Measurements from ENCODE around the gene SCP2.
A peak's percentile ranks its signal among the peaks of the same experiment; 100 is the strongest.

The SCP2 gene

DNA sequence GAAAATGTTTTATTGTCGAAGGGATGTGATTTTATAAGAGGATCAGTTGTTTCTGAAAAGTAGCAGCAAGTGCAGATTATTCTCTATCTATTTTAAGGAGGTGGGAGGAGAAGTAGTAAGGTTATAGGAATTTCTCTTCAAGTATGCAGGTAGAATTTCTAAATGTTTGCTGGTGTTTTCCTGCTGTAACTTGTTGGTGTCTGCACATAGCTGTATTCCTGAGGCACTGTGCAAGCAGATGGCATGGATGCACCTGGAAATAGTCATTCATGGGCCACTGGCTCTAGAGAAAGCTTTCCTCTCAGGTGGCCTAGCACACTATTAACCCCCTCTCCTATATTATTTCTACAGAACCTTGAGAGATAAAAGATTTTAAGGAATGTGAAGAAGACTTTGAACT, 104.7 kb downstream of the SCP2 start:
- DNase-seq, result no peak

DNA sequence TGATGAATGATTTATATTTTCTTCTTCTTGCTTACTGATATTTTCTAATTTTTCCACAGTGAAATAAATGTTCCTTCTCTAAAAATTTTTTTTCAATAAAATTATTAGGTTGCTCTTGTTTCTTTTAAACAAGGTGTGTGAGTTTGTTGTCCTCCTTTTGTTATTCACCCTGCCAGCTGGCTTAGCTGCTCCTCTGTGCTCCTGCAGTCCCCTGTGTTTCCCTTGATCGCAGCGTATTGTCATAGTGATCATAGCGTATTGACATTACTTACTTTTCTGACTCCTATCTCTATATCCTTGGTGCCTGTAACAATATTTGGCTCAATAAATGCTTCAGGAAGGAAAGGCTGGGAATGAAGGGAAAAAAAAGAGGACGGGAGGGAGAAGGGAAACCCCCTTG, 110.1 kb downstream of the SCP2 start:
- DNase-seq, result no peak

DNA sequence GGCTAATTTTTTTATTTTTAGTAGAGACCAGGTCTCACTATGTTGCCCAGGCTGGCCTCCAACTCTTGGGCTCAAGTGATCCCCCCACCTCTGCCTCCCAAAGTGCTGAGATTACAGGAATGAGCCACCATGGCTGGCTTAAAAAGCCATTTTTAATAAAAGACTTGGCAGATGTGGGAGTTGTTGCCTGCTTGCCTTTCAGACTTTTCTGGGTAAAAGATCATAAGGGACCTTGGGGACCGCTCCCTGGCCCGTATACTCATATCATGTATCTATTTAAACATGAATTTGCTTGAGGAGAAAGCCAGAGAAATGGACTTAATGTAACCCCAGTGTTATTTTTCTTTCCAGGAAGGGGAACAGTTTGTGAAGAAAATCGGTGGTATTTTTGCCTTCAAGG, 111.5 kb downstream of the SCP2 start:
- no peak for DNase-seq

DNA sequence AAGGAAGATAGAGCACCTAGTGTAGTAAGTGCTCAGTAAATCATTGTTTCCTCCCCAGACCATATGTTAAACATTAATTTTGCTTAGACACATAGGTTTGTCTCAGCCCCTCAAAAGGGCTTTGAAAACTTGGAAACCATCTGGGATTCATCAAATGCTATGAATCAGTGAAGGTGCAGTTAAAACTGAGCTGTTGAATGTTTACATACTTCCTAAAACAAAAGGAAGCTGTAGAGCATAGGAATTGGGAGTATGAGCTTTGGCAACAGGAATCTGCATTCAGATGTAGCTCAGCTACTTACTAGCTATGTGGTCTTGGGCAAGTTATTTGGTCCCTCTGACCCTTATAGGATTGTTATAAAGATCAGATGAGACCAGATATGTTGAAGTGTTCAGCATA, 116.2 kb downstream of the SCP2 start:
- DNase-seq, result no peak

DNA sequence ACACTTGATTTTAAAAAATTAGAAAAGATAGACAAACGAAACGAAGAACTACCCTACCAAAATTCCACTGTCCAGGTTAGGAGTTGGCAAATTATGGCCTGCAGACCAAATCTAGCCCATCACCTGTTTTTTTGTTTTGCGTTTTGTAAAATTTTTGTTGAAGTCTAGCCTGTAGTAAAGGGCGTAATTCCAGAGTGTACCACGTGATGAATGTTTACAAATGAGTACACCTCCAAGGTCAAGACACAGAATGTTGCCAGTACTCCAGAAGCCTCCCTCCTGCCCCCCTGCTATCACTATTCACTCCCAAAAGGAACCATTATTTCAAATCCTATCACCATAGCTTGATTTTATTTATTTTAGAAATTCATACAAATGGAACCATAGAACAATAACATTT, 117.8 kb downstream of the SCP2 start:
- no peak for DNase-seq

DNA sequence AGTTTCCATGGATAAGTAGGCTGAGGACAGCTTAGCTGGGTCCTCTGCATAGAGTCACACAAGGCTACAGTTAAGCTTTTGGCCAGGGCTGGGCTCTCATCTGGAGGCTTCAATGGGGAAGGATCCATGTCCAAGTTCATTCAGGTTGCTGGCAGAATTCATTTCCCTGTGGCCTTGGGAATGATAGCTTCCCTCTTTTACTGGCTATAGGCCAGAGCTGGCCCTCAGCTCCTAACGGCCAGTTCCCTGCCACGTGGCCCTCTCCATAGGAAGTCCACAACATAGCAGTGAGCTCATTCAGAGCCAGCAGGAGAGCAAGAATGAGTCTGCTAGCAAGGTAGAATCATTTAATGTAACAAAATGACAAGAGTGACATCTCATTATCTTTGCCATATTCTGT, 119.9 kb downstream of the SCP2 start:
- no peak for DNase-seq

DNA sequence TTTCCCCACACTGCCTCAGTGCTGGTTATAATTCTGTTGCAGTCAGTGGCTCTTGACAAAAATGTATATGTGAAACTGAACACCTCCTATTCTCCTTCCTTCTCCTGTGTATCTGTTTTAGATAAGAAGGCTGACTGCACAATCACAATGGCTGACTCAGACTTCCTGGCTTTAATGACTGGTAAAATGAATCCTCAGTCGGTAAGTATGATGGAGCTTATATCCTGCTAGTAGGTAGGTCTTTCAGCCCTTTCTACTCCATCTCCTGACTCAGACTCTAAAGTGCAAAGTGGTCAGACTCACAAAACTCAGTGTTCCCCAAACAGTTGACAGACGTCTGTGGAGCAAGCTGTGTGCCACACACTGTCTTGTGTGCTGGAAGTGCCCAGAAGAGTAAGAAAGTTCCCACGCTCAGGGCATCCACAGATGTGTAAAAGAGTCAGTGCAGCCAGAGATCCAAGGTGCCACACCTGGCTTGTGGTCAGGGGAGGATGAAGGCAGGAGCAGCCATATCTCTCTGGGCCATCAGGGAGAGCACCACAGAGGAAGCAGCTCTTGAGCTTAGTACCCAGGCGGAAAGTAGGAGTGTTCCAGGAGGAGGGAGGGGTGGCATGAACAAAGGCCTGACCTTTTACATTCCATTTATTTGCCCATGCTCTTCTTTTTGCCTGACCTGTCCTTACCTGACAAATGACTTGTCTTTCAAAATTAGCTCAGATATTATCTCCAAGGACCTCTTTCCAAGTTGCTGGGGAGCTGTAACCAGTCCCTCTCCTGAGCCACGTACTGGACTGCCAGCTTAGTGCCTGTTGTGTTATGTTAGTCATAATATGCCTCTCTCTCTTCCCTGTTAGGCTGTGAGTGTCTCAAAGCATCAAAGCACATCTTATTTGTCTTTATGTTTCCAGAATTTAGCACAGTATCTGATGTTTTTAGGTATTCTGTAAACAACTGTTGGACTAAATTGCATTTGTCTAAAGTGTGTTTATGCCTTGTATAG, 121.0 kb downstream of the SCP2 start:
- DNase-seq, result no peak

DNA sequence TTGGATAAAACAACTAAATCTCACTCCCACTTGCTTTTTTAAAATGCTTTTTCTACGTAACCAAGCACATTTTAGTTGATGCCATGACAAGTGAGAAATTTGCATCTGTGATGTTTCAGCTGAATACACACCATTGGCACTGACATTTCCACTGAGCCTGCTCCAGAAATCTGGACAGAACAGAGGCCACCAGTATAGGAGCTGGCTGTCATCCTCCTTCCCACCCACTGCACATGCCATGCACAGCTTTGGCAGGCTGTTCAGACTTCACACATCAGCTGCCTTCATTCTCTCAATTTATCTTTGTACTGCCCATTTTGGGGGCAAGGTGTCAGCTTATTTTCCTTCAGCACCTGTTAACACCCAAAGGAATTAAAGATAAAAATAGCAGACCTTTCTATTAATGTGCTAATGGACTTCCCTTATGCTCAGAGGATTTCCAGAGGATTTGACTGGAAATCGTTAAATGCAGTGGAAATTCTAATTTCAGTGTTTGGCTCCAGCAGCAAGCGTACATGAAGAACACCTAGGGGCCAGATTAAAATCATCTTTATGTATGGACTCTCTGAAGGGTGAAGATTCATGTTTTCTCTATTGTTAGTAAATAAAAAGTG, 122.0 kb downstream of the SCP2 start:
- no peak for DNase-seq

DNA sequence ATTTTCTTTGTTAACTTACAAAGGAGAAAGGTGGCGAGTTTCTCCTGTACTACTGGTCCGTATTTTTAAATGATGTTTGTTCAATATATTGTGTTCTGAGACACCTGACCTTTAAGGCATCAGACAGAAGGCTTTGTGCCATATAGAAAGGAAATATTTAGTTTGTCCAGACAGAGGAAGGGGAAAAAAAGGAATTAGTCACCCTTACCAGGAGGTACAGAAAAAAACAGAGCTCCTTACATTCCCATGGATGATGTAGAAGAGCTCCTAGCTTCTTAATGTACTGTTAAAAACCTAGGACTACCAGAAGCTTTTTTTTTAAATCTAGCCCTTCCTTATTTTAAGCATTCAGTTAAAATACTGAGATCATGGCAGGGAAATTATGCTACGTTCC, 122.5 kb downstream of the SCP2 start:
- DNase-seq, result no peak

DNA sequence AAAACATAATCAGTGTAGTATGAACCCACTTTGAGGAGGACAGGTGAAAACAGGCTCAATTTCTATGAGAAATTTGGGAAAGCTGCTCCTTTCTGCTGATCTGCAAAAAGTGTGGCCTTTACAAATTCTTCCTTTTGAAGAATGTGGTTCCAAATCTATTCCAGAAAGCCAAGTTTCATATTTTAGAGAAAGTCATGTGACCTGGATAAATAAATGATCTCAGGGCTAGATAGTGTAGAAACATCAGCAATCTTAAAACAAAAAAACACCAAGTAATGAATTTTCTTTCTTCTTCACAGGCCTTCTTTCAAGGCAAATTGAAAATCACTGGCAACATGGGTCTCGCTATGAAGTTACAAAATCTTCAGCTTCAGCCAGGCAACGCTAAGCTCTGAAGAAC, 123.2 kb downstream of the SCP2 start:
- no peak for DNase-seq

DNA sequence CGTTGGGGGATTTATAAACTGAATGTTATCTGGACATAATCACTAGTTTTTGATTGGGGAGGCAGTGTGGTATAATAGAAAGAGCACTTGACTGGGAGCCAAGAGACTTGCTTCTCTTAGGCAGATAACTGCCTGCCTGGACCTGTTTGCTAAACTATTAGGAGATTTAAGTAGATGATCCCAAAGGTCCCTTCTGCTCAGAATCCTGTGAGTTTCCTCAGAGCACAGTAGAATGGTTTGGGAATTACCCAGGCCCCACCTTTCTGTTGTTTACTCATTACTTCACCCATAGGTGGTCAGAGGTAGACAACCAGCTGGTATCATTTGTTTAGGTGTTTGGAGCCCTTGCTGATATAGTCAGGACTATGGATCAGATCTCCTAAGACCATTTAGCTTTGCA, 124.6 kb downstream of the SCP2 start:
- no peak for DNase-seq

DNA sequence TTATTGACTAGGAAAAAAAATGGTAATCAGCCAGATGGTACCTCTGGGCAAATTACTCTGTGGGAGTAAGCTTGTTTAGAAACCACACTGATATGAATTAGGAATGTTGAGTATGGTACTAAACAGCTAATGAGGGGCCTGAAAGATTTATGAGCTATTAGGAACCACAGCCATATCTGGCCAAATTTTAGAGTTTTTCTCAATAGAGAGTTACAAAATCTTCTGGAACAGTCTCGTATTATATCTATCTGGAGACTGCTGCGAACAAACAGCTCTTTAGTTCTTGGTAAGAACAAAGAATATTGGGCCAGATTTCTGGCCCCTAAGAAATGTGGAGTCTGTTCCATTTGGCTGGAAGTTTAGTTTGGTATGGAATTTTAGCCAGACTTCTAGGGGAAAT, 130.1 kb downstream of the SCP2 start:
- DNase-seq, result no peak

DNA sequence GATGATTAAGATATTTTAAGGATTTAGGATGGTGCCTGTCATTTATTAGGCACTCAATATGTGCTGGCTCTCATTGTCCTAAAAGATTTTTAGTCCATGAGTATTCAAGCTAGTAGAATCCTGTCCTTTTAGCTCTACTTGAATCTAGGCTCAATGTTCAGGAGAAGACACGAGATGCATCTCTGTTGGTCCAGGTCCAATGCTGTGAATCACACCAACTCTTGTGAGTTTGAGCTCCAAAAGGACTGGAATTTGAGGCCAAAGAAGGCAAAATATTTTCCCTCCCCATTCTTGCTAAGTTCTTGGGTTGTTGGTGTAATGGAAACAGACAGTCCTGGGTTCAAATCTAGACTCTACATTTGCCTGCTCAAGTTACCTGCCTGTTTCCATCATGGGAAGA, 133.5 kb downstream of the SCP2 start:
- DNase-seq, result no peak

DNA sequence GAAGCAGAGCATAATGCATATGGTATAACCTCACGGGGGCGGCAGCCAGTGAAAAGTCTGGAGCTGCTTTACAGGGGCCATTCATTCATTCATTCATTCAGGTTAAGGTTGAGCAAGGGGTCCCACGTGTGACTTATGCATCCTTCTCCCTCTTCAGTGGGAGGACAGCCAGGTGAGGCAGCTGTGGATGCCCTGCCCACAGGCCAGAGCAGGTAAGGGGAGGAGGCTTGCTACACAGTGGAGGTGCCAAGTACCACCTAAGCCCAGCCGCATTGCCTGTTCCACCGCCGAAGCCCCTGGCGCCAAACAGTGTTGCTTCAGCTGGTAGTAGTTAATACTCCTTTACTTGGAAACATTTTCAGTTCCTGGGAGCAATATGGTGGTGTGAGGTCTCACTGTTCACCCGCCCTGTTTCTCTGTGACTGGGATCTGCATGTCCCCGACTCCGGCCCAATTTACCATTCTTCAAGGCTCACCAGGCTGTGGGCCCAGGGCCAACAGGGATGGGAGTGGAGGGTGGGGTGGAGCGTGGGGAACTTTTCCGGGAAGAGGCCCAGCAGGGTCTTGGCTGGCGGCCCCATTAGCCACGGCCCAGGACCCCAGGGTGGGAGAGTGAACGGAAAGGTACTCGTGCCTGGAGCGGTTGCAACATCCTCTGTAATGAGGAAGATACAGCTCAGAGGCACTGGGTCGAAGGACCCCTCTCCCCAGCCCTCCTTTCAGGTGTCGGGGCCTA, 134.2 kb downstream of the SCP2 start:
- DNase-seq, result peak; percentile 30

DNA sequence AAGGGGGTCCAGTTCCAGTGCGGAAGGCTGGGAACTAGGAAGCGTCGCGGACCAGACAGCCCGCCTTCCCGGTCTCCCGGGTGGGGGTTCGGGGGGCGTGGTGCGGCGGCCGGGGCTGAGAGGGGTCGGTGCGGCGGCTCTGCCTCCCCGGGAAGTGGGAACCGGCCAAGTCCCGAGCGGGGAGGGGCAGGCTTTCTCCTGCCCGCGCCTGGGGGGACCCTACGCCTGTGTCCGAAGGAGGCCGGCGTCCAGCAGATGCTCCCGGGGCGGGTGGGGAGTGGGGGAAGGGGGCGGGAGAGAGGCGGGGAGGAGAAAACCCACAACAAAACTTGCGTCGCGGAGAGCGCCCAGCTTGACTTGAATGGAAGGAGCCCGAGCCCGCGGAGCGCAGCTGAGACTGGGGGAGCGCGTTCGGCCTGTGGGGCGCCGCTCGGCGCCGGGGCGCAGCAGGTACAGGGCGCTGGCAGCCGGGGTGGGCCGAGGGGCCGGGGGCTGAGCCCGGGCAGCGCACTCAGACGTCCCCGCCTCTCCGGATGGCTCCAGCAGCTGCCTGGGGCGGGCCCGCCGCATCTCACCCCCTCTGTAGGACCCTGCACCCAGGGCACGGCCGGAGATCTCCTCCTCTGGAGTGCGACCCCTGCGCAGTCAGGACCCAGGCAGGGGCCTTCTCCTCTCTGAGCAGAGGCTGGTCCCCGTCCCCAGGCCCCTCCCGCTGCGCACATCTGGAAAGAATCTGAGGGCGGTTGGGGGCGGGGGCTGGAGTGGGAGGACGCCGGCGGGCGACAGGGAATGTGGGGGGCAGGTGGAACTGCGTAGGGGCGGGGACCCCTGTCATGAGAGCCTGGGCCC, 135.0 kb downstream of the SCP2 start, which contains the start of gene PODN:
PODN (plus strand) TSS at position 355 of the 849 bp plus-strand sequence. CDS start 7,643 bp downstream, outside the sequence.
- peak; percentile 56 for DNase-seq

DNA sequence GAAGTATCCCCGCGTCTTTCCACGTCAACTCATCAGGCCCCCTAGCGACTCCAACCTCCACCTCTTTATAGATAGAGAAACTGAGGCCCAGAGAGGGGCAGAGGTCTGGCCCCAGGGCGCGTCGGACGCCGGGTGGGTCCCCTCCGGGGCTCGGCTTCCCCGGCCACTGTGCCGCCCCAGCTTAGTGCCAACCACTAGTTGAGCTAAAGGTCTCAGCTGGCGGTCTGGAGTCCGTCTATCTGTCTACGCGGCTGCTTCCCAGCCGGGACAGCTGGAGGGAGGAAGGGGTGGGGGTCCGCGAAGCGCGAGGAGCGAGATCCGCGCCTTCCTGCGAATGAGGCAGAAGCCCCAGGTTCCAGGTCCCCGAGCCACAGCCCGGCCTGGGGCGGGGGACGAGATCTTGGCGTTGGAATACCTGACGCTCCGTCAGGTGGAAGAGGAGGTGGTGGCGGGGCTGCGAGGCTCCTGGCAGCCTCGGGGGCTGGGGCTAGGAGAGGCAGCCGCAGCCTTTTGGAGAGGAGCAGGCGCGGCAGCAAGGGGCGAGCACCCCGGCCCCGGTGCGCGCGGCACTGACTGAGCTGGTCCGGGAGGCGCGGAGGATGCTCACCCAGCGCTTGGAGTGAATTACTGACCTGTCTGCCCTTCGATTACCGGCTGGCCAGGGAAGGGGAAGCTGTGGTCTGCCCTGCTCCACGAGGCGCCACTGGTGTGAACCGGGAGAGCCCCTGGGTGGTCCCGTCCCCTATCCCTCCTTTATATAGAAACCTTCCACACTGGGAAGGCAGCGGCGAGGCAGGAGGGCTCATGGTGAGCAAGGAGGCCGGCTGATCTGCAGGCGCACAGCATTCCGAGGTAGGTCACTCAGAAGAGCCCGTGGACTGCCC, 135.9 kb downstream of the SCP2 start:
- DNase-seq, result peak; percentile 56

DNA sequence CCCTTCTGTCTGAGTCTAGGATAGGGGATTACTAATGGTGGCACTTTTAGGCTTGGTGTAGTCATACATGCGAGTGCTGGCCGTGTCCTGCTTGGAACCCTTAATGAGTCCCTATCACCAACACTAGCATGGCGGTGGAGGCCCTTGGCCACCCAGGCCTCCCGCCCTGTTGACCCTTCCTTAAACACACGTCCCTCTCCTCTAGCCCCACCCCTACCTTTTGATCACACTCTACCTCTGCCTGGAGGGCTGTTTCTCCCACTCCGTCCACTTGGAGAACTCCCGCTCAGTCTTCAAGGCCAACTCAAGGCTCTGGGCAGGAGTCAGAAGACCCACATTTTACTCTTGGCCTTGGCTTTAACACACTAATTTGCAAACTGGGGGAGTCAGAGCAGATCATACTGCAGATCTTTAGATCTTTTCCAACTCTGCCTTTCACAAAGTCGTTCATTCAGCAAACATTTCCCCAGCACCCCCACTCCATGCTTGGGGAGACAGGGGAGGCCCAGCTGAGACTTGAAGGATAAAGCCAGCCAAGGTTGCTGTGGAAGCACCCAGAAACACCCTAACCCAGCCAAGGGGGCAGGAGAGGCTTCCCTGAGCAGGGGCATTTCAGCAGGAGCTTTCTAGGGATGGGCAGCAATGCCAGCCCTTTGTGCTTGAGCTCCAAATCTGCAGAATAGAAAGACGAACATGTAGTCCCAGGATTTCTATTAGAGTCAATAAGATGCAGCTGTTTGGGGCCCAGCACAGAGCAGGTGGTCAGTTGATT, 136.9 kb downstream of the SCP2 start:
- DNase-seq, result peak; percentile 10

DNA sequence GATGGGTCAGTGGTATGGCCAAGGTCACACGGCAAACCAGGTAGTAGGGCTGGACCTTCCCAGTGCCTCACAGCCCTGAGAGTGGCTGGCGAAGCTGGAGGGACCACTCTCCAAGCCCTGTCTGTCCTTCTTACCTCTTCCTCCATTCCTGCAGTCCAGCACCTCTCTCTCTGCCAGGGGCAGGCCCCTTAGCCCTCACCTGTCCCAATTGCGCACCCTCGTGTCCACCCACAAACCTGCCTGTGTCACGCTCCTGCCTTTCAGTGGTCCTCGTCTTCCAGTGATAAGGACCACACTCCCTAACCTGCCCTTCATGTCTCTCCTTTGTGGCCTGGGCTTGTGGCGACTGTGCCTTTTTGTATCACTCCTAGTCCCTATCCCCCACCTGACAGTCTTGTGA, 138.3 kb downstream of the SCP2 start:
- no peak for DNase-seq

DNA sequence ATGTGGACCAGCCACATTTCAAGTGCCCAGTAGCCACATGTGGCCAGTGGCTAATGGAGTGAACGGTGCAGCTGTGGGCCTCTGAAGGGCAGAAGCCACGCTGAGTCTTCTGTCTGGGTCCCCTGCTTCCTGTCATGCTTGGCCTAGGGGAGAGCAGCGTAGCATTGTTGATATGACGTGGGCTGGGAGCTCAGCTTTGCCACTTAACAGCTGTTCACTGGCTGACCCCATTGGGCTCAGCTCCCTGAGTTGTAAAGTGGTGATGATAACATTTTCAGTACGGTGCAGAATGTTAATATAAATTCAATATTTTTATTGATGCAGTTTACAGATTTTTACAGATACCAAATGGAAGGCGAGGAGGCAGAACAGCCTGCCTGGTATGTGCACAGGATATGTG, 139.4 kb downstream of the SCP2 start:
- DNase-seq, result no peak

Data from right kidney (tissue), 1 donor.